Epithelial cell of proximal tubule (primary cell): ENCODE results near the gene PSME2. TPM values are rescaled to one million over a fixed set of nuclear protein-coding genes. Genes with fewer than 3 reads are reported as not detected.

ENCODE experiments used
- DNase-seq: peaks from one replicate; pipeline ENCODE4 v3.0.0-alpha.2; 2011; ENCODE audit warnings: low read depth
- H3K4me3 ChIP-seq: 2 replicates; pipeline ENCODE4 v1.5.1; 2011; ENCODE audit warnings: low read depth, mild to moderate bottlenecking, low read length
- CTCF ChIP-seq: conservative IDR thresholded peaks from 2 replicates; pipeline ENCODE4 v1.5.1; 2012; ENCODE audit warnings: low read depth, mild to moderate bottlenecking, low read length
- total RNA-seq: library from RNA; depleted of rRNA; stranded (reverse); fragments of >200 nt; gene quantifications from 2 replicates; pipeline ENCODE4 v1.2.3, GENCODE V29; 2015

PSME2 gene
- total RNA-seq, 1 donor from 2014 or later = 156 TPM

- DNase-seq = no peak
- no peak overlapping the region for H3K4me3 ChIP-seq
- no peak for TF ChIP-seq CTCF
Measured at GRCh38 chr14:24184104-24184970, 37.9 kb upstream of the PSME2 start.

- DNase-seq = no peak
- TF ChIP-seq CTCF = no peak
- no peak overlapping the region for H3K4me3 ChIP-seq
Measured at GRCh38 chr14:24183014-24183481, 36.6 kb upstream of the PSME2 start.

DNA sequence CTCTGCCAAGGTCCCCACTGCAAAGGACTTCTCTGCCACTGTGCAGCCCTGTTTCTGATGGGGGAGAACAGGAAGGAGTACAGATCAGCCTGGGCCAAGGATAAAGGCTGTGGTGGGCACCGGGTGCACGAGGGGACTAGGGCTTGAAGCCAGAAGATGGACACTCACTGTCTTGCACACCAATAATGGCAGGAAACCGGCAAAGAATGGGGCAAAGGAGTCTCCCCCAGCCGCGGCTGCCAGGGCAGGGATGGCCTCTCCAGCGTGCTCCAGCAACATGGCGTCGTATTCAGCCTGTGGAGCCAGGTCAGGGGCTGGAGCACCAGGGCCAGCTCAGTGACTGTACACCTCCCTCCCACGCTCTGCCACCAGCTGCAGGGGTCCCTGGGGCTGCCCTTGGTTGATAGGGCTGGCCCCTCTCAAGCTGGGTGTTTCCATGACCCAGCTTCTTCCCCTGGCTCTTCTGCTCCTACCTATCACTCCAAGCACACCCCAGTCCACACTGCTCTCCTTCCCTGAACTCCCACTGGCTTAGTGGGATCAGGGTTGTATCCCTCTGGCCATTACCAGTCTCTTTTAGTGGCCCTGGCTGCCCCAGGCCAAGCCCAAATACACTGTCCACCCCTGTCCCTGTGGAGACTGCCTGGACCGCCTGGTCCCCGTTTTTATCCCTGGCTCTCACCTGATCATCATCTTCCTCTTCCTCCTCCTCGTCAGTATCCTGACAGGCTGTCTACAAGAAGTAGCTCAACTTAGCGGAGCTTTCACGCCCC is 35.9 kb upstream of the PSME2 start:
- TF ChIP-seq CTCF = no peak
- no peak for DNase-seq

GRCh38 chr14:24181371-24182077 is 35.1 kb upstream of the PSME2 start:
- no peak overlapping the region for H3K4me3 ChIP-seq
- DNase-seq = no peak
- TF ChIP-seq CTCF = no peak

More for the DNA sequence above, 35.9 kb upstream of the PSME2 start:
- no peak overlapping the region for H3K4me3 ChIP-seq

DNA sequence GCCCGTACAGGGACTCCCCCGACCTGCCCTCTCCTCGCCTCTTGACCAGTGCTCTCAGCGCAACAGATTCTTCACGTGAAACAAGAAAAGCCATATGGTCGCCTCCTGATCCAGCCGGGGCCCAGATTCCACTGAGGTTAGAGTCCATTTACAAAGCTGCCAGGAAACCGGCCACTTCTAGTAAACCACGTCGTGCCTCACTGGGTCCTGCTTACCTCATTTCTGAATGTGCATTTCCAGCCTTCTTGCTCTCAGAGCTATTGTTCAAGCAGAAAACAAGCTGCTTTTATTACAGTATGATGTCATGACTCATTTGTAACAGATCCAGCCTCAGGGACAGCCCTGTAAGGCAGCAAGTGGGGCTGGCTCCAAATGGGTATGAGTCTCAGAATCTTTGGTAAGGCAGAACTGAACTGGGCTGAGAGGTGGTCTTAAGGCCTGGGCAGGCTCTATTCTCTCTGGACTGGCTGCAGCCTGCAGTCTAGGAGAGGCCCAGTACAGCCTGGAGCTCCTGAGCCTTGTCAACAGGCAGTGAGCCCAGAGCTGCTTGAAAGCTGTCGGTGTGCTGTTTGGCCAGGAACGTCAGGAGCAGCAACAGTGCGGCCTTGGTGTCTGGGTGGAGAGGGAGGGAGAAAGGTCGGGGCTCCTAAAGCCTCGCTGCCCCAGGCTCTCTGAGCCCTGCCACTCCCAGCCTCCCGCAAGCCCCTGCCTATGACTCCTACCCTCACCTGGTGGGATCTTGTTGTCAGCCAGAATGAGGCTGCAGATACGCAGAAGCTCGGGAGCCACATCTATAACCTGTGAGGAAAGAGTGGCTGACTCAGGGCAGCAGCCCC is 33.8 kb upstream of the PSME2 start:
- no peak for TF ChIP-seq CTCF
- no peak overlapping the region for H3K4me3 ChIP-seq
- peak; percentile 97 for DNase-seq

DNA sequence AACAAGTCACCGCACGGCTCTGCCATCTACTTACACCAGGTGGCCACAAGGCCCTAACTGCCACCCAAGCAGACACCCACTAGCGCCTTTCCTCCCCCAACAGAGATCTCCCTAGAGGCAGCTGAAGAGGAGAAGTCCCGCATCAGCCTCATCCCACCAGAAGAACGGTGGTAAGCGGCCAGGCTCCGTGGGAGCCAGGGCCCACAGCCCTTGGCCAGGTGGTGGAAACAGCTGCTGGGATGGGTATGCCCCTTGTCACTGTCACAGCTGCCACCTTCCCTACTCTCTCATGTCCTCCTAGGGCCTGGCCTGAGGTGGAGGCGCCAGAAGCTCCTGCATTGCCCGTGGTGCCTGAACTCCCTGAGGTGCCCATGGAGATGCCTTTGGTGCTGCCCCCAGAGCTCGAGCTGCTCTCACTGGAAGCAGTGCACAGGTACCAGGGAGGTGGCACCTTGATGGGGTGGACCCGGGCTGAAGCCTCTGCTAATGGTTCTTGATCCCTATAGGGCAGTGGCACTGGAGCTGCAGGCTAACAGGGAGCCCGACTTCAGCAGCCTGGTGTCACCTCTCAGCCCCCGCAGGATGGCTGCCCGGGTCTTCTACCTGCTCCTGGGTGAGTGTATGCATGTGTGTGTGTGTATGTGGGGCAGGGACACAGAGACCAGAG is 33.0 kb upstream of the PSME2 start:
- no peak for DNase-seq
- H3K4me3 ChIP-seq = no peak overlapping the region
- no peak for TF ChIP-seq CTCF
